Measurements from ENCODE around the gene SPINT1. TPM values are rescaled to one million over a fixed set of nuclear protein-coding genes. Genes with fewer than 3 reads are reported as not detected.

The SPINT1 gene
- total and polyA plus RNA-seq, 12 donors: 0.17 to 1.9 (median 0.43) TPM; not detected in 1

DNA sequence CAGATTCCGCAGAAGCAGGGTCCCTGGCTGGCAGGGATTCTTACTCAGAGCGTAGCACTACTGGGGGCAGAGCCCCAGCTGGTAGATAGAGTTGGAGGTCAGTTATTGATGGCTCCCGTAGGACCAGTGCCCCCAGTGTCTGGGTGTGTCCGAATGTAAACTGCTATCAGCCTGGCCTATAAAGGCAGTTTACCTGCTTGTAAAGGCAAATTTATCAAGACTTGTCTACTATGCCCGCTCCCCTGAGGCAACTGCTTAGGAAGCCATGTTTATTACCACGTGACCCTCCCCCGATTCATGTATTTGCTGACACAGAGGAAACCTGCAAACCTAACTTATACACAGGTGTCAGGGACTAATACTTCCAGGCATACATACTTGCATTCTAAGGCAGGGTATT is 14.7 kb upstream of the SPINT1 start:
- no peaks in the 10 kb centered on the region for H3K9me3 ChIP-seq
- peaks cover 0 to 10% (median 0%) of the 10 kb centered on the region in 7 donors for H3K27me3 ChIP-seq
- H3K4me1 ChIP-seq: no peaks in the 10 kb centered on the region
- no peaks in the 10 kb centered on the region for H3K36me3 ChIP-seq
- ATAC-seq: no peak
- no peak overlapping the region for H3K27ac ChIP-seq
- WGBS, 2 donors: 81 to 84% methylated on average over 7 of the region's 7 CpGs
- intact Hi-C loops (cut with DNase I): no loop called here
- no peak overlapping the region for H3K4me3 ChIP-seq
- no peak for DNase-seq
- TF ChIP-seq, protein P1, sequence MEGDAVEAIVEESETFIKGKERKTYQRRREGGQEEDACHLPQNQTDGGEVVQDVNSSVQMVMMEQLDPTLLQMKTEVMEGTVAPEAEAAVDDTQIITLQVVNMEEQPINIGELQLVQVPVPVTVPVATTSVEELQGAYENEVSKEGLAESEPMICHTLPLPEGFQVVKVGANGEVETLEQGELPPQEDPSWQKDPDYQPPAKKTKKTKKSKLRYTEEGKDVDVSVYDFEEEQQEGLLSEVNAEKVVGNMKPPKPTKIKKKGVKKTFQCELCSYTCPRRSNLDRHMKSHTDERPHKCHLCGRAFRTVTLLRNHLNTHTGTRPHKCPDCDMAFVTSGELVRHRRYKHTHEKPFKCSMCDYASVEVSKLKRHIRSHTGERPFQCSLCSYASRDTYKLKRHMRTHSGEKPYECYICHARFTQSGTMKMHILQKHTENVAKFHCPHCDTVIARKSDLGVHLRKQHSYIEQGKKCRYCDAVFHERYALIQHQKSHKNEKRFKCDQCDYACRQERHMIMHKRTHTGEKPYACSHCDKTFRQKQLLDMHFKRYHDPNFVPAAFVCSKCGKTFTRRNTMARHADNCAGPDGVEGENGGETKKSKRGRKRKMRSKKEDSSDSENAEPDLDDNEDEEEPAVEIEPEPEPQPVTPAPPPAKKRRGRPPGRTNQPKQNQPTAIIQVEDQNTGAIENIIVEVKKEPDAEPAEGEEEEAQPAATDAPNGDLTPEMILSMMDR (IDR thresholded peaks at IDR 0.05): no peak

DNA sequence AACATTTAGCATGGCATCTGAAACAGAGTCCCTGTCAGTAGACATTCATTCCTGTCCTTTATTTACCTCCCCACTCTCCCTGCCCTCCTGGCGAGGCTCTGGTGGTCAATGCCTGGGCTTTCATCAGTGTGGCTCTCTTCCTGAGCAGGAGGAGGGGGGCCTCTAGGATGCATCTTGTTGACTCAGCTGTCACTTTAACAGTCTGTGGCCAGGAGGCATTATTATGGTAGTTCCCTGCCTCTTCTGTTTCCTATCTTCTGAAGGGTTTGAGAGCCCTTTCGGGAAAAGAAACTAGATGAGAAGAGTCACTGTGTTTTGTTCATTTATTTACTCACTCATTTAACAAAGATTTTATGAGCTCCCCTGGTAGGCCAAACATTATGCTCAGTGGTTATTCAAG is 13.0 kb upstream of the SPINT1 start:
- intact Hi-C loops (cut with DNase I): no loop called here
- ATAC-seq (no peak), DNase-seq (no peak)

DNA sequence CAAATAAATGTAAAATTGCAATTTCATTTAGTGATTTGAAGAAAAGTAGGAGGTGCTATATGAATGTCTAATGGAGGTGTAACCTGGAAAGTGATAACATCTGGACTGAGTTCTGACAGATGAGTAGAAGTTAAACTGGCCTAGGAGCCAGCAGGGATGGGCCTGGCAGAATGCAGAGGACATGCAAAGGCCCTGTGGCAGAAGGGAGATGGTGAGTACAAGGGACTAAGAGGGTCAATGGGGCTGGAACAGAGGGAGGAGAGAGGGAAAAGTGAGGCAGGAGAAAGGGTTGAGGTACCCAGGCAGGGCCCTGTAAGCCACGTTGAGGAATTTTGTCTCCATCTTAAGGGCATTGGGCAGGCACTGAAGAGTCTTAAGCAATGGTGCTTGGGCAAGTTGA is 12.0 kb upstream of the SPINT1 start:
- 80 to 81% methylated on average over 1 of the region's 1 CpG for whole genome bisulfite sequencing, 2 donors
- DNase-seq: no peak
- H3K9me3 ChIP-seq: no peaks in the 10 kb centered on the region

More for the DNA sequence above, 13.0 kb upstream of the SPINT1 start:
- no peaks in the 10 kb centered on the region for H3K9me3 ChIP-seq
- H3K4me3 ChIP-seq: no peak overlapping the region
- no peaks in the 10 kb centered on the region for H3K4me1 ChIP-seq
- H3K27me3 ChIP-seq: peaks cover 0 to 10% (median 0%) of the 10 kb centered on the region in 7 donors
- H3K27ac ChIP-seq: no peak overlapping the region
- 57 to 72% methylated on average over 2 of the region's 2 CpGs for WGBS, 2 donors
- TF ChIP-seq, protein P1 (IDR thresholded peaks at IDR 0.05): no peak
- no peaks in the 10 kb centered on the region for H3K36me3 ChIP-seq

DNA sequence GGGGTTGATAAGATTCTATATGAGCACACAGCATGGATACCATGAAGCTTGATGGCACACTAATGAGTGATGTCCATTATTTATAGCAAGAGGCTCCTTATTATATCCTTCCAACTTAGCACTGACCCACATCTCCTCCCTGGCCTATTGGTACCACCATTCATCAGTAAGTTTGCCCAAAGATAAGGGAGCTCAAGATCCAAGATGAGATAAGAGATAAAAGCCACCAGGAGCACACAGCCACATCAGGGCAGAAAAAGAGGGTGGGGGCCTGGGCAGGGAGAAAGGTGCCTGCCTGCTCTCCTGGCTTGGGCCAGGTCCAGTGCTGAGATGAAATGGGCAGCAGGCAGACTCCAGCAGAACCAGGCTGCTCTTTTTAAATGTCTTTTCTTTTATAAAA is 10.9 kb upstream of the SPINT1 start:
- TF ChIP-seq, protein P1 (IDR thresholded peaks at IDR 0.05): no peak

More for the DNA sequence above, 12.0 kb upstream of the SPINT1 start:
- H3K4me1 ChIP-seq: no peaks in the 10 kb centered on the region
- TF ChIP-seq, protein P1 (IDR thresholded peaks at IDR 0.05): no peak
- H3K27ac ChIP-seq: no peak overlapping the region
- peaks cover 0 to 6% (median 0%) of the 10 kb centered on the region in 7 donors for H3K27me3 ChIP-seq
- intact Hi-C loops (cut with DNase I): no loop called here
- H3K36me3 ChIP-seq: no peaks in the 10 kb centered on the region
- H3K4me3 ChIP-seq: no peak overlapping the region
- no peak for ATAC-seq

More for the DNA sequence above, 10.9 kb upstream of the SPINT1 start:
- no peaks in the 10 kb centered on the region for H3K4me1 ChIP-seq
- H3K4me3 ChIP-seq: no peak overlapping the region
- H3K27ac ChIP-seq: no peak overlapping the region
- H3K27me3 ChIP-seq: peaks cover 0 to 6% (median 0%) of the 10 kb centered on the region in 7 donors
- no peaks in the 10 kb centered on the region for H3K36me3 ChIP-seq
- no peak for DNase-seq
- no peak for ATAC-seq
- no peaks in the 10 kb centered on the region for H3K9me3 ChIP-seq
- intact Hi-C loops (cut with DNase I): no loop called here

All from heart right ventricle (tissue), 16 donors.